GM06990 (cell line): ENCODE measurements around the gene LARGE2.
A peak's percentile ranks its signal among the peaks of the same experiment; 100 is the strongest.

ENCODE experiments used
- DNase-seq: peaks from one replicate; pipeline ENCODE4 v3.0.0-alpha.2; 2011; ENCODE audit not compliant: insufficient read length; ENCODE audit errors: extremely low read depth
- H3K27me3 ChIP-seq: replicated peaks from 2 replicates; pipeline ENCODE4 v1.6.0; 2011; ENCODE audit warnings: low read length; ENCODE audit not compliant: control insufficient read depth, insufficient read depth
- H3K36me3 ChIP-seq: 2 replicates; pipeline ENCODE4 v1.5.1; 2011; ENCODE audit warnings: low read length; ENCODE audit not compliant: control insufficient read depth, insufficient read depth
- H3K4me3 ChIP-seq: replicated peaks from 2 replicates; pipeline ENCODE4 v1.5.1; 2011; ENCODE audit warnings: low read depth, mild to moderate bottlenecking, control low read depth, low read length
- TF ChIP-seq, protein P1 (sequence below): IDR thresholded peaks from 2 replicates; pipeline ENCODE4 v1.5.1; 2011; ENCODE audit warnings: low read length, control low read depth, mild to moderate bottlenecking, inconsistent platforms; ENCODE audit not compliant: insufficient read depth, poor library complexity, severe bottlenecking

The LARGE2 gene

GRCh38 chr11:45927332-45927683 is 4.9 kb downstream of the LARGE2 start:
- no peak overlapping the region for H3K4me3 ChIP-seq
- H3K27me3 ChIP-seq, result peaks cover 2% of the 10 kb centered on the region; the same call in 1 of the 2 replicates
- peak; percentile 13 for DNase-seq
- TF ChIP-seq, protein P1, sequence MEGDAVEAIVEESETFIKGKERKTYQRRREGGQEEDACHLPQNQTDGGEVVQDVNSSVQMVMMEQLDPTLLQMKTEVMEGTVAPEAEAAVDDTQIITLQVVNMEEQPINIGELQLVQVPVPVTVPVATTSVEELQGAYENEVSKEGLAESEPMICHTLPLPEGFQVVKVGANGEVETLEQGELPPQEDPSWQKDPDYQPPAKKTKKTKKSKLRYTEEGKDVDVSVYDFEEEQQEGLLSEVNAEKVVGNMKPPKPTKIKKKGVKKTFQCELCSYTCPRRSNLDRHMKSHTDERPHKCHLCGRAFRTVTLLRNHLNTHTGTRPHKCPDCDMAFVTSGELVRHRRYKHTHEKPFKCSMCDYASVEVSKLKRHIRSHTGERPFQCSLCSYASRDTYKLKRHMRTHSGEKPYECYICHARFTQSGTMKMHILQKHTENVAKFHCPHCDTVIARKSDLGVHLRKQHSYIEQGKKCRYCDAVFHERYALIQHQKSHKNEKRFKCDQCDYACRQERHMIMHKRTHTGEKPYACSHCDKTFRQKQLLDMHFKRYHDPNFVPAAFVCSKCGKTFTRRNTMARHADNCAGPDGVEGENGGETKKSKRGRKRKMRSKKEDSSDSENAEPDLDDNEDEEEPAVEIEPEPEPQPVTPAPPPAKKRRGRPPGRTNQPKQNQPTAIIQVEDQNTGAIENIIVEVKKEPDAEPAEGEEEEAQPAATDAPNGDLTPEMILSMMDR, result no peak
- H3K36me3 ChIP-seq, result peaks cover 1% of the 10 kb centered on the region

DNA sequence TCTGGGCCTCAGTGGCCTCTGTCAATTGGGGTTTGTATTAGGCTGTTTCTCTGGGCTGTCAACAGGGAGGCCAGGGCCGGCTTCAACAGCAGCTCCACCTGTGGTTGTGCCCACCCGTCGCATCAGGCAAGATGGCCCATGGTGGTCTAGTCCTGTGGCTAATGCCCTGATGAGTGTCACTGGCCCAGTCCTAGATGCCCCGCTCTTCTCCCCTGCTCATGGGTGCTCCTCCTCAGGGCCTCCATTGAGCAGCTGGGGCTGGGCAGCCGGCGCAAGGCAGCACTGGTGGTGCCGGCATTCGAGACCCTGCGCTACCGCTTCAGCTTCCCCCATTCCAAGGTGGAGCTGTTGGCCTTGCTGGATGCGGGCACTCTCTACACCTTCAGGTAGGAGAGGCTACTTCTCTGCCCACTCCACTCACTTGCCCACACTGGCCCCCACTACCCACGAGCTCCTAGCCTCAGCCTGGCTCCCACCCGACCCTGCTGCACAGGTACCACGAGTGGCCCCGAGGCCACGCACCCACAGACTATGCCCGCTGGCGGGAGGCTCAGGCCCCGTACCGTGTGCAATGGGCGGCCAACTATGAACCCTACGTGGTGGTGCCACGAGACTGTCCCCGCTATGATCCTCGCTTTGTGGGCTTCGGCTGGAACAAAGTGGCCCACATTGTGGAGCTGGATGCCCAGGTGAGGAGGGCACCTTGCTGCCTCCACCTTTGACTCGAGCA is 5.4 kb downstream of the LARGE2 start:
- DNase-seq, result no peak
- H3K4me3 ChIP-seq, result no peak overlapping the region
- TF ChIP-seq, protein P1, result no peak
- H3K36me3 ChIP-seq, result peaks cover 1% of the 10 kb centered on the region
- H3K27me3 ChIP-seq, result peaks cover 2% of the 10 kb centered on the region; the same call in 1 of the 2 replicates

- Histone ChIP-seq H3K36me3 (peaks cover 1% of the 10 kb centered on the region), H3K27me3 (no peaks in the 10 kb centered on the region; the same call in 1 of the 2 replicates), H3K4me3 (no peak overlapping the region)
- DNase-seq, result no peak
- TF ChIP-seq, protein P1, result no peak
Observed at GRCh38 chr11:45928535-45929215, 6.2 kb downstream of the LARGE2 start.

DNA sequence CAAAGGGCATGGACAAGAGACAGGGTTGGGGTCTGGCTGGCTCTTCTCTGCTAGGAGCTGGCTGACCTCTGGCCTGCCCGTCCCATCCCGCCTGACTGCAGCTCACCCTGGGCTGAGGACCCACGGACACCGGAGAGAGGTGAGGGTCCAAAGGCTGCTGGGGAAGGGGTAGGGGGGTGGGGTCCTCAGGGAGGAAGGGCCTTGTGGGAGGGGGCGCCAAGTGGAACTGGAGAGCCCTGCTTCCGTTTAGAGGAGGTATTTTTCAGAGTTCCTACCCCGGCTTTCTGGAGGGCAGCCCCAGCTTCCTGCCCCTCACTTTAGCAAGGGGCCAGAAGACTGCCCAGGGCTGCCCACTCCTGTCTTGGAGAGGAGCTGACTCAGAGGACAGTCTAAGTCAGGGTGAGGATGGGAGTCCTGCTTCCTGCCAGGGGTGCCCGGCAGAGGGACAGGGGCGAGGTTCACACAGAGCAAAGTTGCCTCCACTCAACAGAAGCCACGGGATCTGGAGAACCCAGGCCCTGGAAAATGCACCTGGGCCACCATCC is 7.1 kb downstream of the LARGE2 start:
- peak; percentile 46 for DNase-seq
- TF ChIP-seq, protein P1, result no peak
- Histone ChIP-seq H3K4me3 (no peak overlapping the region), H3K36me3 (peaks cover 3% of the 10 kb centered on the region), H3K27me3 (no peaks in the 10 kb centered on the region; the same call in 1 of the 2 replicates)

- Histone ChIP-seq H3K27me3 (no peaks in the 10 kb centered on the region; the same call in 1 of the 2 replicates), H3K36me3 (peaks cover 8% of the 10 kb centered on the region), H3K4me3 (no peak overlapping the region)
- TF ChIP-seq, protein P1, result no peak
- peak; percentile 86 for DNase-seq
Observed at GRCh38 chr11:45930031-45930794, 7.8 kb downstream of the LARGE2 start.
